ENCODE data around the gene ARHGAP10. TPM values are rescaled to one million over a fixed set of nuclear protein-coding genes. Genes with fewer than 3 reads are reported as not detected.

ARHGAP10 gene
- total RNA-seq, 3 donors from 2014 or later (not counting 1 experiment from before 2014, with no cell fraction given): 13.9 to 28.7 (median 23.2) TPM

DNA sequence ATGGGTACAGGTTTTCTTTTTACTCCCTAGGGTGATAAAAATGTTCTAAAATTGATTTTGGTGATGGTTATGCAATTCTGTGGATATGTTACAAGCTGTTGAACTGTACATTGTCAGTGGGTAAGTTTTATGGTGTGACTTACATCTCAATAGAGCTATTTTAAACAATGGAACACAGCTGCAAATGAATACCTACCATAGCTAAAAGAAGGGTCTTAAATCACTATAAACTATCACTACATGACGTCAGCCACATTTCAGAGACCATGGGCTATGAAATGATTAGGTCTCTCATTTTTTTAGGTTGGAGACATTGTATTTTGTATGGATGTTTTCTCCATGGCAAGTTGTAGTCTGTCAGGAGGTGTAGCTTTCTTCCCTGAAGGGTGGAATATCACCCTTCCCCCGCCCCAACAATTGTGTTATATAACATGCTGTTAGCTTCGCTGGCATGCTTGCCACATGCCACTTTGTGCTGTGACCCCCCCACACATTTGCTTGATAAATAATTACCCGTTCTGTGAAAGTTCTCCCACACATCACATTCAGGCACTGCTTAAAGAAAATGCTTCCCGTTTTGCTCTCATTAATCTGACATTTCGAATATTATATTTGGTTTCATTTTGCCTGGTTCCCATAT, 159.7 kb downstream of the ARHGAP10 start:
- Mint-ChIP-seq H3K9me3 (no peaks in the 10 kb centered on the region), H3K27me3 (ENCODE audit: low read depth in 2 of 2) (no peaks in the 10 kb centered on the region), H3K27ac (no peak overlapping the region), H3K4me1 (peaks cover 5 to 11% of the 10 kb centered on the region in 2 donors), H3K36me3 (peaks cover 8% of the 10 kb centered on the region), H3K4me3 (no peak overlapping the region)
- WGBS (ENCODE audit: insufficient coverage): 89% methylated on average over 5 of the region's 6 CpGs
- H3K4me3 ChIP-seq (ENCODE audit: low read length): no peak overlapping the region
- no peaks in the 10 kb centered on the region for H3K36me3 ChIP-seq (ENCODE audit: control insufficient read depth, insufficient read depth, low read length)
- intact Hi-C loops (cut with micrococcal nuclease): no loop called here
- DNase-seq: no peak
- no peak overlapping the region for H3K27ac ChIP-seq (ENCODE audit: low read length)
- no peaks in the 10 kb centered on the region for H3K4me1 ChIP-seq (ENCODE audit: control insufficient read depth, insufficient read depth, low read length)
- H3K27me3 ChIP-seq (ENCODE audit: control insufficient read depth, insufficient read depth, low read length): no peaks in the 10 kb centered on the region
- no peaks in the 10 kb centered on the region for H3K9me3 ChIP-seq (ENCODE audit: control insufficient read depth, insufficient read depth, low read length)
- ATAC-seq: no peak
- TF ChIP-seq, protein P1, sequence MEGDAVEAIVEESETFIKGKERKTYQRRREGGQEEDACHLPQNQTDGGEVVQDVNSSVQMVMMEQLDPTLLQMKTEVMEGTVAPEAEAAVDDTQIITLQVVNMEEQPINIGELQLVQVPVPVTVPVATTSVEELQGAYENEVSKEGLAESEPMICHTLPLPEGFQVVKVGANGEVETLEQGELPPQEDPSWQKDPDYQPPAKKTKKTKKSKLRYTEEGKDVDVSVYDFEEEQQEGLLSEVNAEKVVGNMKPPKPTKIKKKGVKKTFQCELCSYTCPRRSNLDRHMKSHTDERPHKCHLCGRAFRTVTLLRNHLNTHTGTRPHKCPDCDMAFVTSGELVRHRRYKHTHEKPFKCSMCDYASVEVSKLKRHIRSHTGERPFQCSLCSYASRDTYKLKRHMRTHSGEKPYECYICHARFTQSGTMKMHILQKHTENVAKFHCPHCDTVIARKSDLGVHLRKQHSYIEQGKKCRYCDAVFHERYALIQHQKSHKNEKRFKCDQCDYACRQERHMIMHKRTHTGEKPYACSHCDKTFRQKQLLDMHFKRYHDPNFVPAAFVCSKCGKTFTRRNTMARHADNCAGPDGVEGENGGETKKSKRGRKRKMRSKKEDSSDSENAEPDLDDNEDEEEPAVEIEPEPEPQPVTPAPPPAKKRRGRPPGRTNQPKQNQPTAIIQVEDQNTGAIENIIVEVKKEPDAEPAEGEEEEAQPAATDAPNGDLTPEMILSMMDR (IDR thresholded peaks at IDR 0.05): no peak

DNA sequence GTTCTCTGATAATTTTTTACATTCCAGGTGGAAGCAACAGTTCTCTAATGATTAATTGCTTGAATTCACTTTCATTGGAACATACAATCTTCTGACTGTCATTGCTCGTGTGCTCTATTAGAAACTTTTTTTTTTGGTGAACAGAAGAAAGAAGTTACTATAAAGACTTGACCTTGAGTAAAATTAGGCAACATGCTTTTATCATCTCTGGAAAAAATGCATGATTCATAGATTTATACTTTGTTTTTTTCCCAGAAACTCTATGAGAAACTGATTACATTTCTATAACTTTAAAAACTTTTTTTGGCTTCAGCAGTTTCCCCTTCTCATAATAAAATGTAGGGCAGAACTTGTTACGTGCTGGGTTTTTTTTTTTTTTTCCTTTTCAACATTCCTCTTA, 167.6 kb downstream of the ARHGAP10 start:
- no peak overlapping the region for H3K27ac ChIP-seq (ENCODE audit: low read length)
- peaks cover 0 to 2% of the 10 kb centered on the region in 2 donors for H3K9me3 Mint-ChIP-seq
- no peaks in the 10 kb centered on the region for H3K36me3 ChIP-seq (ENCODE audit: control insufficient read depth, insufficient read depth, low read length)
- peaks cover 12% of the 10 kb centered on the region for H3K36me3 Mint-ChIP-seq
- H3K27me3 Mint-ChIP-seq (ENCODE audit: low read depth in 2 of 2): no peaks in the 10 kb centered on the region
- ATAC-seq (no peak), DNase-seq (no peak)
- no peak overlapping the region for H3K4me3 Mint-ChIP-seq
- H3K4me1 ChIP-seq (ENCODE audit: control insufficient read depth, insufficient read depth, low read length): no peaks in the 10 kb centered on the region
- no peak overlapping the region for H3K27ac Mint-ChIP-seq
- TF ChIP-seq, protein P1 (IDR thresholded peaks at IDR 0.05): no peak
- intact Hi-C loops (cut with micrococcal nuclease): no loop called here
- WGBS (ENCODE audit: insufficient coverage): no CpG with 5 or more reads among the region's 2 CpGs
- H3K27me3 ChIP-seq (ENCODE audit: control insufficient read depth, insufficient read depth, low read length): no peaks in the 10 kb centered on the region
- H3K4me1 Mint-ChIP-seq: no peaks in the 10 kb centered on the region
- H3K4me3 ChIP-seq (ENCODE audit: low read length): no peak overlapping the region
- no peaks in the 10 kb centered on the region for H3K9me3 ChIP-seq (ENCODE audit: control insufficient read depth, insufficient read depth, low read length)

DNA sequence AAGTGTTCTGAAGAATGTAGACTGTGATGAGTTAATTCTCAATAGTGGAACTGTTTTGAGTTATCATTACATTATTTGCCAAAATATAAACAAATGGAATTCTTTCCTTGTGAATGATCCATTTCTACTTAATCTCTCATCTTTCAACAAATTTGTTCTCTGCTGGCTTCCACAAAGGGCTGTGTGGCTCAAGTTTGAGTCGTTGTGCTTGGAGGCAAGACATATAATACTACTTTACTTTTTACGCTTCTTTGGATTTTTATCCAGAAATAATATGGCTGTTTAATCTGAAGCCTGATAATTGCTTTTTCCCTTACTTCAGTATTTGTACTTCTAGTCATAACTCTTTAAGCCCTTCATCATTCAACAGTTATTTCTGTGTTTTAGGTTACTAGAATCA, 169.5 kb downstream of the ARHGAP10 start:
- 92% methylated on average over 1 of the region's 2 CpGs for WGBS (ENCODE audit: insufficient coverage)

More for the DNA sequence above, 169.5 kb downstream of the ARHGAP10 start:
- Histone ChIP-seq H3K4me1 (ENCODE audit: control insufficient read depth, insufficient read depth, low read length) (no peaks in the 10 kb centered on the region), H3K27ac (ENCODE audit: low read length) (no peak overlapping the region), H3K9me3 (ENCODE audit: control insufficient read depth, insufficient read depth, low read length) (no peaks in the 10 kb centered on the region), H3K4me3 (ENCODE audit: low read length) (no peak overlapping the region), H3K27me3 (ENCODE audit: control insufficient read depth, insufficient read depth, low read length) (no peaks in the 10 kb centered on the region), H3K36me3 (ENCODE audit: control insufficient read depth, insufficient read depth, low read length) (no peaks in the 10 kb centered on the region)
- ATAC-seq (no peak), DNase-seq (no peak)
- Mint-ChIP-seq H3K27me3 (ENCODE audit: low read depth in 2 of 2) (no peaks in the 10 kb centered on the region), H3K36me3 (peaks cover 10% of the 10 kb centered on the region), H3K4me1 (no peaks in the 10 kb centered on the region), H3K27ac (no peak overlapping the region), H3K4me3 (no peak overlapping the region), H3K9me3 (peaks cover 0 to 2% of the 10 kb centered on the region in 2 donors)
- TF ChIP-seq, protein P1 (IDR thresholded peaks at IDR 0.05): no peak
- intact Hi-C loops (cut with micrococcal nuclease): no loop called here
